Measurements from ENCODE around the gene SRD5A1. TPM values are rescaled to one million over a fixed set of nuclear protein-coding genes. Genes with fewer than 3 reads are reported as not detected.

The SRD5A1 gene
- total and polyA plus RNA-seq, 2 experiments from 2014 or later: 18.9 to 20.2 TPM

DNA sequence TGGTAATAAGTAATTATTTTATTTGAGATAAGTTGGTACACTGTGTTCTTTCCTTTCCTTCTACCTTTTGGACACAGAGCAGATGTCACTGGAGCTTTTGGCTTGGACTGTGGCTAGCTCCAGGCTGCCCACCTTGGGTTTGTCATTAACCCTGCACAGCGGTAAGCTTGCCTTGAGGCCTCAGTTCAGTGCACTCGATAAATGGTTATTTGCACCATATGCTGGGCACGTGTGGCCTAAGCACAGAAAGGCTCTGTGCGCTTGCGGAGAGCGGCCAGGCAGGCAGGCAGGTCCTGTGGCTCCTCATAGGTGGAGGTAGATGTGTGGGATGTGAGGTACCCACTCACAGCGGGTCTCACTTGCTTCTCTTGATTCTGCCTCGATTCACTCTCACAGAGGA is 50.0 kb downstream of the SRD5A1 start:
- no peaks in the 10 kb centered on the region for H3K27me3 ChIP-seq (replicated peaks; ENCODE audit: insufficient read depth)
- no peaks in the 10 kb centered on the region for H3K36me3 ChIP-seq (ENCODE audit: low read depth)
- 56 to 62% methylated on average over 8 of the region's 8 CpGs for WGBS, 2 experiments (ENCODE audit: low coverage in 1 of 2, low lambda C conversion rate in 2 of 2, missing lambda C conversion rate in 2 of 2)
- no peaks in the 10 kb centered on the region for H3K4me1 ChIP-seq (ENCODE audit: insufficient read depth)
- TF ChIP-seq EZH2 (IDR thresholded peaks at IDR 0.05; ENCODE audit: insufficient read depth, poor library complexity, severe bottlenecking) (no peak), EZH2phosphoT487 (IDR thresholded peaks at IDR 0.05; ENCODE audit: insufficient read depth, low read depth) (no peak)
- no peaks in the 10 kb centered on the region for H3K9me2 ChIP-seq (ENCODE audit: insufficient read depth)
- no peaks in the 10 kb centered on the region for H3K79me2 ChIP-seq (ENCODE audit: insufficient read depth)
- no peak overlapping the region for H3K4me3 ChIP-seq
- in situ Hi-C loops (cut with MboI): no loop called here
- no peak overlapping the region for H2AFZ ChIP-seq
- no peak overlapping the region for H3K9ac ChIP-seq
- no peaks in the 10 kb centered on the region for H3K9me3 ChIP-seq (ENCODE audit: low read depth)
- no peaks in the 10 kb centered on the region for H4K20me1 ChIP-seq (ENCODE audit: insufficient read depth)
- H3K4me2 ChIP-seq (ENCODE audit: unreplicated experiment): no peak overlapping the region
- H3K27ac ChIP-seq: no peak overlapping the region
- DNase-seq: no peak
- no peaks in the 10 kb centered on the region; the same call in 1 of the 2 replicates for H3F3A ChIP-seq (ENCODE audit: insufficient read depth)

DNA sequence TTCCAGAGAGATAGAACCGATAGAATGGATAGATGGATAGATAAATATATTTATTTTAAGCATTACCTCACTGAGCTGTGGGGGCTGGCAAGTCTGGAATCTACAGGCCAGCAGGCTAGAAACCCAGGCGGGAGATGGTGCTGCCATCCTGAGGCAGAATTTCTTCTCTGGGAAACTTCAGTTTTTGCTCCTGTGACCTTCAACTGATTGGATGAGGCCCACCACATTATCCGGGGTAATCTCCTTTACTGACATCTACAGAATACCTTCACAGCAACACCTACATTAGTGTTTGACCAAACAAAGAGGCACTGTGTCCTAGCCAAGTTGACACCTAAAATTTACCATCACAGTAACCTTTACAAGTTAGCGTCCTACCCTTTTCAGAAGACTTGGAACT is 50.8 kb downstream of the SRD5A1 start:
- H3K4me1 ChIP-seq (ENCODE audit: insufficient read depth): no peaks in the 10 kb centered on the region
- no peak overlapping the region for H3K9ac ChIP-seq
- TF ChIP-seq EZH2 (IDR thresholded peaks at IDR 0.05; ENCODE audit: insufficient read depth, poor library complexity, severe bottlenecking) (no peak), EZH2phosphoT487 (IDR thresholded peaks at IDR 0.05; ENCODE audit: insufficient read depth, low read depth) (no peak)
- H3K9me2 ChIP-seq (ENCODE audit: insufficient read depth): no peaks in the 10 kb centered on the region
- no peak for DNase-seq
- H3F3A ChIP-seq (ENCODE audit: insufficient read depth): no peaks in the 10 kb centered on the region; the same call in 1 of the 2 replicates
- no peaks in the 10 kb centered on the region for H3K79me2 ChIP-seq (ENCODE audit: insufficient read depth)
- no peaks in the 10 kb centered on the region for H3K9me3 ChIP-seq (ENCODE audit: low read depth)
- no peak overlapping the region for H3K27ac ChIP-seq
- H3K27me3 ChIP-seq (replicated peaks; ENCODE audit: insufficient read depth): no peaks in the 10 kb centered on the region
- 61 to 62% methylated on average over 4 of the region's 4 CpGs for WGBS, 2 experiments (ENCODE audit: low coverage in 1 of 2, low lambda C conversion rate in 2 of 2, missing lambda C conversion rate in 2 of 2)
- H3K4me3 ChIP-seq: no peak overlapping the region
- no peak overlapping the region for H3K4me2 ChIP-seq (ENCODE audit: unreplicated experiment)
- H3K36me3 ChIP-seq (ENCODE audit: low read depth): no peaks in the 10 kb centered on the region
- in situ Hi-C loops (cut with MboI): no loop called here
- no peak overlapping the region for H2AFZ ChIP-seq
- H4K20me1 ChIP-seq (ENCODE audit: insufficient read depth): no peaks in the 10 kb centered on the region

DNA sequence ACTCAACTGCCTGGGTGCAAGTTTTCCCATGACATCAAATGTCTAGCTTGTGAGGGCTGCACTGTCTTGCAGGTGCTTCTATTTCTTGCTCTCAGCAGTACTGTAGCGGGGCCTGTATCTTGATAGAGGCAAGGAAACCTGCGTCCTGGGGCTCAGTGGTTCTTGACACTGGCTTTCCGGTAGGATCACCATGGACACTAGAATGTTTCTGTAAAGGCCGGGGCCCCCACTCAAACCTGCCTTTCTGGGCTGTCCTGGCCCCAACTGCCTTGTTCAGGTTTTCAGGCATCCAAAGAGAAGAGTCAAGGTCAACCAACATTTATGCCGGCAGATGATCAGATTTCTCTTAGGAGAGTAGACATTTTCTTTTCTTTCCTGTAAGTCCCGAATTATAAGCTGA is 53.3 kb downstream of the SRD5A1 start:
- Histone ChIP-seq H3K36me3 (ENCODE audit: low read depth) (no peaks in the 10 kb centered on the region), H3K9me2 (ENCODE audit: insufficient read depth) (no peaks in the 10 kb centered on the region), H3K9me3 (ENCODE audit: low read depth) (no peaks in the 10 kb centered on the region), H3K27ac (no peak overlapping the region), H3K27me3 (replicated peaks; ENCODE audit: insufficient read depth) (no peaks in the 10 kb centered on the region; the same call in 1 of the 2 replicates), H3K4me3 (no peak overlapping the region), H3K79me2 (ENCODE audit: insufficient read depth) (no peaks in the 10 kb centered on the region), H3K9ac (no peak overlapping the region), H4K20me1 (ENCODE audit: insufficient read depth) (no peaks in the 10 kb centered on the region), H3F3A (ENCODE audit: insufficient read depth) (no peaks in the 10 kb centered on the region; the same call in 1 of the 2 replicates), H2AFZ (no peak overlapping the region), H3K4me1 (ENCODE audit: insufficient read depth) (no peaks in the 10 kb centered on the region), H3K4me2 (ENCODE audit: unreplicated experiment) (no peak overlapping the region)
- 31 to 36% methylated on average over 6 of the region's 6 CpGs for WGBS, 2 experiments (ENCODE audit: low coverage in 1 of 2, low lambda C conversion rate in 2 of 2, missing lambda C conversion rate in 2 of 2)
- TF ChIP-seq EZH2 (IDR thresholded peaks at IDR 0.05; ENCODE audit: insufficient read depth, poor library complexity, severe bottlenecking) (no peak), EZH2phosphoT487 (IDR thresholded peaks at IDR 0.05; ENCODE audit: insufficient read depth, low read depth) (no peak)
- no peak for DNase-seq
- in situ Hi-C loops (cut with MboI): no loop called here

DNA sequence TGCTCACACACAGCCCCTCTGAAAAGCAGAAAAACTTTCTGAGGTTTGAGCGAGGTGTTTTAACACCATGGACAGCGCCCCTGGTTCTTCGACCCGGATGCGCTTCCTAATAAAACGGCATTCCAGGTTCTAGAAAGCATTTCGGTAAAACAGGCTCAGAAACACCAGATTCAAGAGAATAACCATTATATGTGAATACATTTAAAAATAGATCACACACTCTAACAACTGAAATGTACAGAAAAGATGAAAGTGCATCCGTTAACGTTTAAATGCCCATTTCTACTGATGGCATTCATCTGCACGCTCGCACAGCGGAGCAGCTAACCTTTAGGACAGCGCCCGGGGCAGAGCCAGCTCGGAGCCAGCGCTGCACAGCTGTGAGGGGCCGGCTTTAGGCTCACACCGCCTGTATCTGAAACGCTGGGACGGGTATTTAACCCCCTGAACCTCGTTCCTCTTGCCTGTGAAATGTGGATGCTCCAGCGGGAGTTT is 53.7 kb downstream of the SRD5A1 start:
- Histone ChIP-seq H3K4me2 (ENCODE audit: unreplicated experiment) (peak overlapping the region; percentile 89), H2AFZ (peak overlapping the region; percentile 86), H3K9me2 (ENCODE audit: insufficient read depth) (no peaks in the 10 kb centered on the region), H3K27me3 (replicated peaks; ENCODE audit: insufficient read depth) (no peaks in the 10 kb centered on the region; the same call in 1 of the 2 replicates), H3F3A (ENCODE audit: insufficient read depth) (no peaks in the 10 kb centered on the region; the same call in 1 of the 2 replicates), H3K4me3 (peak overlapping the region; percentile 77), H4K20me1 (ENCODE audit: insufficient read depth) (no peaks in the 10 kb centered on the region), H3K9me3 (ENCODE audit: low read depth) (no peaks in the 10 kb centered on the region), H3K36me3 (ENCODE audit: low read depth) (no peaks in the 10 kb centered on the region), H3K9ac (no peak overlapping the region), H3K27ac (no peak overlapping the region), H3K79me2 (ENCODE audit: insufficient read depth) (no peaks in the 10 kb centered on the region), H3K4me1 (ENCODE audit: insufficient read depth) (no peaks in the 10 kb centered on the region)
- WGBS, 2 experiments (ENCODE audit: low coverage in 1 of 2, low lambda C conversion rate in 2 of 2, missing lambda C conversion rate in 2 of 2): 3 to 5% methylated on average over 22 of the region's 22 CpGs
- peak; percentile 79 for DNase-seq
- TF ChIP-seq EZH2phosphoT487 (IDR thresholded peaks at IDR 0.05; ENCODE audit: insufficient read depth, low read depth) (no peak), EZH2 (IDR thresholded peaks at IDR 0.05; ENCODE audit: insufficient read depth, poor library complexity, severe bottlenecking) (no peak)
- in situ Hi-C loops (cut with MboI): no loop called here
